ENCODE measurements around the gene MLLT3.

The MLLT3 gene

DNA sequence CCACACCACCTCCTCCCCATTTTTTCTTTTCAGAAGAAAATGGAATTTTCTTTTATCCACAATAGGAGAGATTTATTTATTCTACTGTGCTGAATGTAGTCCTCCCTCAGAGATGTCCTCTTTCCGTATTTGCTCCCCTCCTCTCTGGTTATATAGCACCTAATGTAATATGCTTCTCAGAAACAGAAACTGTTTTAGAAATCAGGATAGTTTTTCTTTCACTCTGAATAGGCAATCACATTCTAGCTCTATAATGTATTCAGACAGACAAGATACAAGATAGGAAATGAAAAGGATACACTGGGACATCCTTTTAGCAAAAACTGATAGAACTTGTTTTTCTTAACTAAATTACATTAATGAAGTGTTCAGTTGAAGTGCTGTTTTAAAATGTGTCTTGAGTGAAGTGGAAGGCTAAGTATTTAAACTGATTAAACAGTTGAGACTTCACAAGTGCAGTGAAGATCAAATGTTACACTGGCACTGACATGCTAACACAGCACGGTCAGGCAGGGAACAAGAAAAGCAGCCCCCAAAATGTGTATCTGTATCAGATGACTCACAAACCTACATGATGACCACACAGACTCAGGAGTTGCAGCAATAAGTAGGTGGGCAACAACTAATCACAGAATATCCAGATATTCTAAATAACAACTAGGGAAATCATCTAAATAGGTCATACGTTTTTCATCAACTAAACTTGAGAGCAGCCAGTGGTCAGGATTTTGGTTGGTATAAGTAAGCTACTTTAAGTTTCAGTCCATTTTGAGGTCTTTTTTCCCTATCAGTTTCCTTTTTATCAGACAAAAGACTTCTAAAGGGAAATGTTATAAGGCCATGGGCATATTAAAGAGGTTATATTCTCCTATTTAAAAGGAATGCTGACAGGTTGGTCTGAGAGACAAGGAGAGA is 260.4 kb downstream of the MLLT3 start:
- in situ Hi-C loops (cut with HindIII; ENCODE audit: low sequenced_read_pairs), result no loop called here
- DNase-seq (ENCODE audit: low read depth), result no peak
- no peak overlapping the region for H3K4me3 ChIP-seq (ENCODE audit: low read depth, low read length)
- TF ChIP-seq CTCF (IDR thresholded peaks at IDR 0.05; ENCODE audit: low read depth, low read length, missing control alignments), result no peak

GRCh38 chr9:20361229-20361628 is 261.1 kb downstream of the MLLT3 start:
- DNase-seq (ENCODE audit: low read depth), result no peak
- no peak for TF ChIP-seq CTCF (IDR thresholded peaks at IDR 0.05; ENCODE audit: low read depth, low read length, missing control alignments)
- in situ Hi-C loops (cut with HindIII; ENCODE audit: low sequenced_read_pairs), result no loop called here
- H3K4me3 ChIP-seq (ENCODE audit: low read depth, low read length), result no peak overlapping the region

DNA sequence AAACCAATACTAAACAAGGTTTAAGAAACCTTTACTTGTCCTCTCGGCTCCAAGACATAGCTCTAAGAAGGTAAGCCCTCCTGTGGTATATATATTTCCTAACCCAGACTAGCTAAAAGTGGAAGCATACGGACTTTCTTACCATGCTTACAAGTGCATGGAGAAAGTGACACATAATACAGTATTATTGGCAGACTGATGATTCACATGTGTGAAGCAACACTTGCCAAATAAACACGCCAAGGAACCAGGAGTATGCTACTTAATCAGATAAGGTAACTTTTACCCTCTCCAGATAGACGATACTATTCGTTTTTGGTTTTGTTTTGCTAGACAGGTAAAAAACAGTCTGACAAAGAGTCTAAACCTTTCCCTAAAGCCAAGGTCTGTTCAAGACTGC is 264.1 kb downstream of the MLLT3 start:
- no peak for TF ChIP-seq CTCF (IDR thresholded peaks at IDR 0.05; ENCODE audit: low read depth, low read length, missing control alignments)
- in situ Hi-C loops (cut with HindIII; ENCODE audit: low sequenced_read_pairs), result loop anchor here (5.0 kb wide), 1 partner anchor 564 kb away; no protein-coding TSS in a partner anchor
- no peak overlapping the region for H3K4me3 ChIP-seq (ENCODE audit: low read depth, low read length)
- DNase-seq (ENCODE audit: low read depth), result no peak

- in situ Hi-C loops (cut with HindIII; ENCODE audit: low sequenced_read_pairs), result loop anchor here (5.0 kb wide), 1 partner anchor 565 kb away; no protein-coding TSS in a partner anchor
- DNase-seq (ENCODE audit: low read depth), result no peak
- H3K4me3 ChIP-seq (ENCODE audit: low read depth, low read length), result no peak overlapping the region
- no peak for TF ChIP-seq CTCF (IDR thresholded peaks at IDR 0.05; ENCODE audit: low read depth, low read length, missing control alignments)
Measured at GRCh38 chr9:20357037-20357432, 265.3 kb downstream of the MLLT3 start.

GRCh38 chr9:20356403-20357036 is 265.8 kb downstream of the MLLT3 start:
- peak; percentile 72 for TF ChIP-seq CTCF (IDR thresholded peaks at IDR 0.05; ENCODE audit: low read depth, low read length, missing control alignments)
- no peak overlapping the region for H3K4me3 ChIP-seq (ENCODE audit: low read depth, low read length)
- peak; percentile 65 for DNase-seq (ENCODE audit: low read depth)
- in situ Hi-C loops (cut with HindIII; ENCODE audit: low sequenced_read_pairs), result loop anchor here (5.0 kb wide), 1 partner anchor 566 kb away; no protein-coding TSS in a partner anchor

- in situ Hi-C loops (cut with HindIII; ENCODE audit: low sequenced_read_pairs), result loop anchor here (5.0 kb wide), 1 partner anchor 567 kb away; no protein-coding TSS in a partner anchor
- TF ChIP-seq CTCF (IDR thresholded peaks at IDR 0.05; ENCODE audit: low read depth, low read length, missing control alignments), result no peak
- DNase-seq (ENCODE audit: low read depth), result no peak
Measured at GRCh38 chr9:20355022-20355421, 267.3 kb downstream of the MLLT3 start.

More at GRCh38 chr9:20355022-20355421, 267.3 kb downstream of the MLLT3 start:
- no peak overlapping the region for H3K4me3 ChIP-seq (ENCODE audit: low read depth, low read length)
